GM21576 (cell line): ENCODE results near the gene COPS2.
"Not testable (repeated sequence)": the region's sequence is repeated elsewhere in the genome, so short reads cannot be mapped to it uniquely, and the experiment has no call there.

Experiments used
- ATAC-seq: cut with Tn5 transposase; IDR thresholded peaks from one replicate; pipeline ENCODE4 v1.9.1; 2021; ENCODE audit warnings: mild to moderate bottlenecking, moderate library complexity; ENCODE audit not compliant: unreplicated experiment

COPS2 gene

DNA sequence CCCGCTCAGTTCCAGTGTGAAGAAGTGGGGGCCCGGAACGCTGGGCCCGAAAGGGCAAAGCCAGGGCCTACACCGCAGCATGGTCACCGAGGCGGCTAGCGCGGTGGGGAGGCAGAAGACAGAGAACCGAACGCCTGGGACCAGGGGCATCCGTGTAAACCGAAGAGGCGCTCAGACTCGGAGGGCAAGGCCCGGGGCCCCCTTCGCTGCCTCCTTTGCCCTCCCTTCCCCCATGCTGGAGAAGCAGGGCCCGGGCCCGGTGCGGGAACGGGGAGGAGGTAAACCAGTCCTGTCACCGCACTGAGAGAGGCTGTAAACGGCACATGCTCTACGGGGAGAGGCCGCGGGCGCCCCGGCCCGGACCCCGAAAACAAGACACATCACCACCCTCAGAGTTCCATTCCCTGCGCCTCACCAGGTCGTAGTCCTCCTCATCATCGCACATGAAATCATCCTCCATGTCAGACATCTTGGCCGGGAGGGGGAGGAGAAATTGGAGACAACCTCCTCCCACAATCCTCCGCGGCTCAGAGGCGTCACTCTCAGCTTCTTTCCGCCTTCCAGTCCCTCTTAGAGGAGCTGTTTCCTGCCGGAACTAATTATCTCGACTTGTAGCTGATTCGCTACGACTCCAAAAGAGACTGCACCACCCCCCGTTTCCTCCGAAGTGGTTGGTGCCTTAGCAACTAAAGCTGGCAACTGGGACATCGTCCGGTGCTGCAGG is at the start of gene COPS2:
Gene COPS2 (minus strand): TSS at position 490 of the 724 bp plus-strand sequence. CDS start 21 bp downstream, at position 469.
- peak; percentile 90 for ATAC-seq

DNA sequence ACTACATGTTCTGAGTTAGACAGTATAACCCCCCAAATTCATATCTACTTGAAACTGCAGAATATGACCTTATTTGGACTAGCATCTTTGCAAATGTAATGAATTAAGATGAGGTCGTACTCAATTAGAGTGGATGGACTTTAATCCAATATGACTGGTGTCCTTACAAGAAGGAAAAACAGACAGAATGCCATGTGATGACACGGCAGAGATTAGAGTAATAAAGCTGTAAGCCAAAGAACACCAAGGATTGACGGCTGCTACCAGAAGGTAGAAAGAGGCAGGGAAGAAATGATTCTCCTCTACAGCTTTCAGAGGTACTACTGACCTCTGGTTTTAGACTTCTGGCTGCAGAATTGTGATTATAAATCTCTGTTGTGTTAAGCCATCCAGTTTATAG is 44.9 kb upstream of the COPS2 start:
- ATAC-seq, result no peak

DNA sequence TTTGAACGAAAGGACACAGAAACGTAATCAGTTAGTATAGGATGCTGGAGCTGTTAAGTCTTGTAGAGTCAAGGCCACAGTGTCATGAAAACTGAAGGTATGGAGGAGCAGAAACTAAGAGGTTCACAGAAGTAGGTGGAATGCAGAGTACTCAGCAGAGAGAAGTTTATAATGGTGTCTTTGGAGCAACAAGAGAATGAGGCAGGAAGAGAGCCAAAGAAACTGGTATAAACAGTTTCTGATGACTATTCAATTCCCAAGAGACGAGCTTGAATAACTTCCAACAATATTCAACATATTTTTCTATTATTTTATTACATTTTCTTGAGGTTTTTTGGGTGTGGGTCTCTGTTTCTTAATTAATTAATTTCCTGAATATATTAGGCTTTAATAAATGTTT is 44.3 kb upstream of the COPS2 start:
- ATAC-seq, result no peak

DNA sequence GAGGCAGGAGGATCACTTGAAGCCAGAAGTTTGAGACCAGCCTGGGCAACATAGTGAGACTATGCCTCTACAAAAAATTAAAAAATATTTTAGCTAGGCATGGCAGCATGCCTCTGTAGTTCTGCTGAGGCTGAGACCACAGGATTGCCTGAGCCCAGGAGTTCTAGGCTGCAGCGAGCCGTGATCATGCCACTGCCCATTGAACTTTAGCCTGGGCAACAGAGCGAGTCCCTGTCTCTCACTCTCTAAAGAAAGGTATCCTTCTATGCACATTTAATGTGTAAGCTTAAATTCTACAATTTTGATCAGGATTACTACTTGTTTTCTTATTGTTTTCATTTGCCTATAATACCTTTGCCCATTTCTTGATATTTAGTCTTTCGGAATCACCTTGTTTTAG is 41.5 kb upstream of the COPS2 start:
- ATAC-seq, result no peak

DNA sequence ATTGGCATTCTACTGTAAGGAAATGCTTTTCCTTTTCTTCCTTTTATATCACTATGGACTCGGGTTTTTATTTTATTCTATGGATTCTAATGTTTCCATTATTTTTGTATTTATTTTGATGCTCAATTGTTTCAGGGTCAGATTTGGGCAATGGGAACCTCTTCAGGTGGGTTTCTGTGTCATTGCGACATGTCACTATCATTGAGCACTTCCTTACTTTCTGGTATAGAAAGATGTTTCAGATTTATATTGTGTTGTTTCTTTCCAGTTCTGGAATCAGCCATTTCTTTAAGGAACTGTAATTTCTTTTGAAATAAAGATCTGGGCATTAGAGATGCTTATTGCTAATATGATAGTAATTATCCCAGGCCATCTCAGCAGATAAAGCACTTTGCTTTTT is 36.5 kb upstream of the COPS2 start:
- ATAC-seq, result no peak

DNA sequence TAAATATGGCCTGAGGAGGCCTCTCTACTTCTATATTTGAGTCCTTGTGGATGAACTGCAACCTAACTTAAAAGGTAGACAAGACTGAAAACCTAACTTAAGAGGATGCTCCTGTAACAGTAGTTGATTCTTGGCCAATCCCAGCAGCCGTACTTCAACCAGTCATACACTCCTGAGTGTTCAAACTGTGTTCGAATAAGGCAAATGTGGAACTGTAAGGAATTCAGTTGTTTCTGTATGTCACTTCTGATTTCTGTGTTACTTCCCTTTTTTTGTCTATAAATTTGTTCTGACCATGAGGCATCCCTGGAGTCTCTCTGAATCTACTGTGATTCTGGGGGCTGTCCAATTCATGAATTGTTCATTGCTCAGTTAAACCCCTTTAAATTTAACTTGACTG is 35.2 kb upstream of the COPS2 start:
- no peak for ATAC-seq

DNA sequence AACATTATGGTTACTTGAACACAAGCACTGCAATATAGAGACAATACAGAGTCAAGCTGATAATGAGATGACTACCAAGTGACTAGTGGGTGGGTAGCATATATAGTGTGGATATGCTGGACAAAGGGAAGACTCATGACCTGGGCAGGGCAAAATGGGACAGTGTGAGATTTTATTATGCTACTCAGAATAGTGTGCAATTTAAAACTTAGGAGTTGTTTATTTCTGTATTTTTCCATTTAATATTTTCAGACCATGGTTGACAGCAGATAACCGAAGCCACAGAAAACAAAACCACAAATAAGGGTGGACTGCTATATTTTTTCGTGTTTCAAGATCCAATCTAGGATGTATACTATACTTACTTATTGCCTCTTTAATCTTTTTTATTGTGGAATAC is 34.2 kb upstream of the COPS2 start:
- ATAC-seq, result no peak

DNA sequence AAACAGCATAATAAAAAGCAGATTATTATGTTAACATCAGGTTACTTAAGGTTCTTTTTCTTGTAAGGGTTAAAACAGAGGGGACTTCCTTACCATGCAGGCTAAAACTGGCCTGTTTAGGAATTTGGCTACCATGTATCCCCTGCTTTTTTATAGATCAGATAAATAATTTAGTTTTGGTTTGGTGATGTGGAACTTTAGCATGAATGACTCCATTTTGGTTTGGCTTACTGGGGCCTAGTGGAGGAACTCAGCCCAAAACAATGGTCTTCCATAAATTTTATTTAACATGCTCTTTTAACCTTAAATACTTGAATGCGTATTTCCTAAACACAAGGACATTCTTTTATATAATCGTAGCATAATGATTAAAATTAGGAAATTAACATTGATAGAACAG is 33.5 kb upstream of the COPS2 start:
- no peak for ATAC-seq

DNA sequence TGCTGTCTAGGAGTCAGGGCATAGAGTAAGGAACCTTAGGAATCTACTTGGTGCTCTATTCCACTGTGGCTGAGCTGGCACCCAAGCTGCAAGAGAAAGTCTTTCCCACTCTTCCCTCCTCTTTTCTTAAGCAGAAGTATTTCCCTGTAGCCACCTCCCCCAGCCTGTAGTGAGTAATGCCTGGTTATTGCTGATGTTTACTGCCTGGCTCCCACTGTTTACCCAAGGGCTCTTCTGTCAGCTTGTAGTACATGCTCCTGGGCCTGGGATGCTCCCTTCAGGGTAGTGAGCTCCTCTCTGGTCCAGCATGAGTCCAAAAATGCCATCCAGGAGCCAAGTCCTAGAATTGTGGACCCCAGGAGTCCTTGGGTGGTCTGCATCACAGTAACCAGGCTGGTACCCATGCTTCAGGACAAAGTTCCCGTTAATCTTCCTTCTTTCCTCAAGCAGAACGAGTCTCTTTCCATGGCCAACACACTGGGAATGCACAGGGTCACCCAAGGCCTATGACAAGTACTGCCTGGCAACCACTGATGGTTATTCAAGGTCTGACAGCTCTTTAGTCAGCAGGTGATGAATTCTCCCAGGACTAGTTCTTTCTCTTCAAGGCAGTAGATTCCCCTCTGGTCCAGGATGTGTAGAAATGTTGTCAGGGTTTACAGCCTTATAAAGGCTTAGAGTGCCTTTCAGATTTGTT is 32.3 kb upstream of the COPS2 start:
- no peak for ATAC-seq

DNA sequence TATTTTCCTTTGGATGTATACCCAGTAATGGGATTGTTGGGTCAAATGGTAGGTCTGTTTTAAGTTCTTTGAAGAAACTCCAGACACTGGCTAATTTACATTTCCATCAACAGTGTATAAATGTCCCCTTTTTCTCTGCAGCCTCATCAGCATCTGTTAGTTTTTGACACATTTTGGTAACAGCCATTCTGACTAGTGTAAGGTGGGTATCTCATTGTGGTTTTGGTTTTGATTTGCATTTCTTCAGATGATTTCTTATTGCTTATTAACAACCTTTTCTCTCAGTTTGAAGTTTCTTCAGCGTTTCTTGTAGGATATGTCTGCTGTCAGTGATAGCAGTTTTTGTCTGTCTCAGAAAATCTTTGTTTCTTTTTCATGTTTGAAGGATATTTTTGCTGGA is 30.1 kb upstream of the COPS2 start:
- ATAC-seq, result no peak

DNA sequence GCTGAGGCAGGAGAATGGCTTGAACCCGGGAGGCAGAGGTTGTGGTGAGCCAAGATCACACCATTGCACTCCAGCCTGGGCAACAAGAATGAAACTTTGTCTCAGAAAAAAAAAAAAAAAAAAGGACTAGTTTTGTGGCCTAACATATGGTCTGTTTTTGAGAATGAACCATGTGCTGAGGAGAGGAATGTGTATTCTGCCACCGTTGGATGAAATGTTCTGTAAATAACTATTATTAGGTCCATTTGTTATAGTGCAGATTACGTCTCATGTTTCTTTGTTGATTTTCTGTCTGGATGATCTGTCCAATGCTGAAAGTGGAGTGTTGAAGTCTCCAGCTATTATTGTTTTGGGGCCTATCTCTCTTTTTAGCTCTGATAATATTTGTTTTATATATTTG is 28.3 kb upstream of the COPS2 start:
- ATAC-seq, result not testable (repeated sequence)

DNA sequence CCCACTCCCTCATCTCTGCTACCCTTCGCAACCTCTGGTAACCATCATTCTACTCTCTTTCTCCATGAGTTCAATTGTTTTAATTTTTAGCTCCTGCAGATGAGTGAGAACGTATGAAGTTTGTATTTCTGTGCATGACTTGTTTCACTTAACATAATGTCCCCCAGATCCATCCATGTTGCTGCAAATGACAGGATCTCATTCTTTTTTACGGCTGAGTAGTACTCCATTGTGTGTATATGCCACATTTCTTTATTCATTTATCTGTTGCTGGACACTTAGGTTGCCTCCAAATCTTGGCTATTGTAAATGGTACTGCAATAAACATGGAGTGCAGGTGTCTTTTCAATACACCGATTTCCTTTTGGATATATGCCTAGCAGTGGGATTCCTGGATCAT is 26.7 kb upstream of the COPS2 start:
- ATAC-seq, result no peak

DNA sequence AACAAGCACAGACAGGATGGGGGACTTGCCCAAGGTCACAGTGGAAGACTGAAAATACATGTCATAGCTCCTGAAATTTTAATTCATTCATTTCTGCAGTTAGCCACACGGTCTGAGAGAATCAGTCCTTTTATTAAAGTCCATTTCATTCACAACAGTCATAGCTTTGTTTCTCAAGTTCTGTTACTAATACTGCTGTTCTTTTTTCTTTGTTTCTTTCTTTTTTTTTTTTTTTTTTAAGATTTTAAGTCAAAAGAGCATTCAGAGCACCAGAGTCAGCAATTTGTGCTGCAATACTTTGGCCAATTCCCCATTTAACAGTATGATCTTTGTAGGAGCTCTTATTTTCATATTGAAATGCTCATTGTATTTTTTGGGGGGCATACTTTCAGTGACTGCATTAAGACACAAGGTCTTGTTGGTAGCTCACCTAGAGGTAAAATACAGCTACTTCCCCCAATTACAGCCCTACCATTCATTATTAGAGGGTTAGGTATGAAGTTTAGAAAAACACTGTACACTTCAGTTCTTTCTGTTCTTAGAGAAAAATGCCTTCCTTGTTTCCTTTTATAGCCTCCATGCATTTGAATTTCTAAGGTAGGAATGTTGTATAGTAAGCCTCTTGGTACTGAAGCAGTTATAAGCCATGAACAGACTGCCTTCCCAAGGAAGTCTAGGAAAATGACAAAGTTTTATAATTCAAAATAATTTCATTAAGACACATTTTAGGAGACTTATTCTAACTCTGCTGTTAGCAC is 24.2 kb upstream of the COPS2 start:
- no peak for ATAC-seq

DNA sequence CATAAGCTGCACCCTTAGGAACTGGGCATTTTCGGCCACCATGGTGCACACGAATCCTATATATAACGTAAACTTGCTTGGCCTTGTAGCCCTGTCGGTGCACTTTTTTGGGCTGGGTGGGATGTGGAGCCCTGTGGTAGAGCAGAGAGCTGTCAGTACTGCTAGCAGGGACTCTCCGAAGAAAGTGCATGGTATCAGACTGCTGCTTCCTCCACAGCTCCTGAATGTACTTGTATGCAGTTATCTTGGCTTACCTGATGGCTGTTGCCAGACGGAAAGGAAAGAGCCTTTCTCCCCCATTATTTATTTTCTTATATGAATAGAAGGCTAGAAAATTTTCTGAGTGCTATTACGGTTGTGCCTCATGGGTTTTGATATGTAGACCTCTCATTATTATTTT is 23.1 kb upstream of the COPS2 start:
- ATAC-seq, result no peak

DNA sequence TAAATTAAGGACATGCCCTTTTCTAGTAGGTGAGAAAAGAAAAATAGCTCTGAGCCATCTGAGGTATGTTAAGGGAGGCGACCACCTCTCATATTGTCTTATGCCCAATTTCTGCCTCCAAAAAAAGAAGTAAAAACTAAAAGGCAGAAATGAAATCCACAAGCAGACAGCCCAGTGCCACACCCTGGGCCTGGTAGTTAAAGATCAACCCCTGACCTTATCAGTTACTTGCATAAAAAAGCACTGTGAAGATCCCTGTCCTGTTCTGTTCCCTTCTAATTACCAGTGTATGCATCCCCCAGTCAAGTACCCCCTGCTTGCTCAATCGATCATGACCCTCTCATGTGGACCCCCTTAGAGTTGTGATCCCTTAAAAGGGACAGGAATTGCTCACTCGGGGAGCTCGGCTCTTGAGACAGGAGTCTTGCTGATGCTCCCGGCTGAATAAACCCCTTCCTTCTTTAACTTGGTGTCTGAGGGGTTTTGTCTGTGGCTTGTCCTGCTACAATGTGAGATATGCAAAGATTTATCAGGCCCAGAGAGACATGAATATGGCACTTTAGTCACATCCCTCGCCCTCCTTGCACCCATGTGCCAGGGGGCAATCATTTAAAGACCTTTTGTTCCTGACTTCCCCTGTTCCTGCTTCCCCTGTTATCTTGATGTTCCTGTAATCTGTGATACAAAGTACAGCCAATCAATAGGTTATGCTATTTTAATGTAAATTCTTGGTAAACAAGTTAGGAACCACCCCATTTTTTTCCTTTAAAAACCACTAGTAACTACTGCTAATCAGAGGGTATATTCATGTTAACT is 20.4 kb upstream of the COPS2 start:
- not testable (repeated sequence) for ATAC-seq

DNA sequence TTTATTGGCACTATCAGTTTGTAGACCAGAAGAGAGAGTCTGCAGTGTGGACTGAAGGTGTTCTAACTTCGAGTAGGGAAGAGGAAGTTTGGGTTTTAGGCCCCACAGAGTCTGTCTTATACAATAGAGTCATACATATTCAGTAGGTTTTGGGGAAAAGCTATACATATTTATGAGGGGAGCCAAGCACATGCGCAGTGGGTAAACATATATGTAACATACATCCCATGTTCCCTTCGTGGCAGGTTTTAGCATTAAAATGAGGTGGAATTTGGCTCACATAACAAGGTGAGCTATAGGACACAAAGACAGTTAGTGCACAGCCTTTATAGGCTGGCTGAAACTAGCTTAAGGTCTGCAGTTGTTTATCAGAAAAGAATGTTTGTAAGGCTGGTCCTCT is 19.5 kb upstream of the COPS2 start:
- ATAC-seq, result no peak

DNA sequence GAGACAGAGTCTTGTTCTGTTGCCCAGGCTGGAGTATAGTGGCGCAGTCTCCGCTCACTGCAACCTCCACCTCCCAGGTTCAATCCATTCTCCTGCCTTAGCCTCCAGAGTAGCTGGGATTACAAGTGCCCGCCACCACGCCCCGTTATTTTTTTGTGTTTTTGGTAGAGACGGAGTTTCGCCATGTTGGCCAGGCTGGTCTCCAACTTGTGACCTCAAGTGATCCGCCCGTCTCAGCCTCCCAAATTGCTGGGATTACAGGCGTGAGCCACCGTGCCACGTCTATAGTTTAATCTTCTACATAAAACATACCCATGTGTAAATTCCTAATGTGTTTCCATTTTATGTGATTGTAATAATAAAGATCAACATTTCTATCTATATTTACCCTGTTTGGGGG is 16.4 kb upstream of the COPS2 start:
- ATAC-seq, result no peak

DNA sequence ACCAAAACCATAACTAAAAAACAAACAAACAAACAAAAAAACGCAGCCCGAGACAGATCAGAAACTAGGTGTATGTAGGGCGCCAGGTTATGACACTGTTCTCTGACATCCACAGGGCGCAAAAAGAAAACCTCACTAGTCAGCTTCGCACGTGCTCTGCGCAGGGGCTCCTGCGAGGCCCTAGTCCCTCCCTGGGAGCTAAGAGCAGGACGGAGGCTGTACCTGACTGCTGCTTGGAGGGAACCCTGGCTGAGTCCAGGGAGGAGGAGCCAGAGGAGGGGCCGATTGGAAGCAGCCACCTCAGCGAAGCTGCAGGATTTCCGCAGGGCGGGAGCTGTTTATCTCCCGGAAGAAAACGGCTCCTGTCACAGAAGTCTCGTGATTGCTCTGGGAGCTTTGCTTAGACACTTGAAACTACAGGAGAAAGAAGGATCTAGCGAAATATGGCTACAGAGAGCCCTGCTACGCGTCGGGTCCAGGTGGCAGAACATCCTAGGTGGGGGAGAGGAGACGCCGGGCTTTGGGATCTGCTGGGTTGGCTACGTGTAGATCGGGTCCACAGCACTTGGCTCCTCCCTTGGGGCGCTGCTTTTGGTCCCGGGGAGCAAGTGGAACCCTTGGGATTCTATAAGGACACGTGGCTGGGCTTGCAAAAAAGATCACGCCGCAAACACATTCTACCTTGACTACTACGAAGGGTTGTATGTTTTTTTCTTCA is 14.6 kb upstream of the COPS2 start, which contains the start of gene GALK2:
Gene GALK2 (plus strand): TSS at position 368 of the 718 bp plus-strand sequence. CDS start 76 bp downstream, at position 444.
- ATAC-seq, result peak; percentile 92

DNA sequence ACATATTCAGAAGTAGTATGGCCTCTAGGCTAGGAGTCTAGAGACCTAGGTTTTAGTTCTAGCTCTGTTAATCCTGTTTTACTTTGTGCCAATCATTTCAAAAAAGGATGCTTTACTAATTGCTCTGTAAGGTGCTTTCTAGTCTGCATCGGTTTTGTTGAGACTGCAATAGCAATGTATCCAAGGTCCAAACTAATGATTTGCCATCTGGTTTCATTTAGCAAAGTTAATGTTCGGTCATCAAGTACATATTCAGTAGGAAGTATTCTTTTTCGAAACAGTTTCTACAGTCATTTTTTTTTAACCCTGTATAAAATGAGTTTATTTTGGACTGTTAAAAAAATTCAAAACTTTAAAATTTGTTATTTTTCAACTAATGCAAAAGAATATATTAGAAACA is 12.6 kb upstream of the COPS2 start:
- ATAC-seq, result no peak

DNA sequence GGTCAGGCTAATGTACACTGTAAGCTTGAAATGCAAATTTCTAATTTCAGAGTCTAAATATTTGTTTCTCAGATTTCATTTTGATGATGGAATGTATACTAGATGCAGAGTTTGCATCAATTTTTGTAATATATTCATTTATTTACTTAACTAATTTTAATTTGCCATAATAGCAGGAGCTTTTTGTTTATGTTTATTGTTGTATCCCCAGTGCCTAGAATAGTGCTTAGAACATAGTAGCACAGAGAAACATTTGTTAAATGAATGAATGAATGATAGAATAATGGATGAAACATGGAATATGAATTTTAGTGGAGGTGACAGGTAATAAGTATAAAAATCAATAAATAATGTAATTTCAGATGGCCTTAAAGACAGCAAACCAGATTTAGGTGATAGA is 9.5 kb upstream of the COPS2 start:
- no peak for ATAC-seq
